BJ (cell line): Measurements from ENCODE around the gene DOCK10. TPM values are rescaled to one million over a fixed set of nuclear protein-coding genes. Genes with fewer than 3 reads are reported as not detected.

Source experiments
- CTCF ChIA-PET: fragments of 350-600 bp; formaldehyde crosslinking; extraction: SDS; loops from one replicate; lab custom pipeline; 2021; ENCODE audit warnings: antibody characterized with exemption, inconsistent platforms; lab: Yijun Ruan, JAX
- POLR2A ChIA-PET: fragments of 300-600 bp; sonication (Branson Sonifier 250); formaldehyde crosslinking; extraction: SDS; loops from one replicate; lab custom pipeline; 2021; ENCODE audit warnings: antibody characterized with exemption; lab: Charles Lee
- DNase-seq: peaks from one replicate; pipeline ENCODE4 v3.0.0-alpha.2; 2011; ENCODE audit warnings: low read depth
- H3K27me3 ChIP-seq: 2 replicates; pipeline ENCODE4 v1.6.0; 2011; ENCODE audit warnings: low read length; ENCODE audit not compliant: control insufficient read depth, insufficient read depth
- H3K36me3 ChIP-seq: 2 replicates; pipeline ENCODE4 v1.5.1; 2011; ENCODE audit warnings: low read length; ENCODE audit not compliant: control insufficient read depth, insufficient read depth
- H3K4me3 ChIP-seq: 2 replicates; pipeline ENCODE4 v1.5.1; 2011; ENCODE audit warnings: low read depth, mild to moderate bottlenecking, control low read depth, low read length
- polyA plus RNA-seq: library from polyadenylated mRNA; depleted of rRNA; stranded (reverse); fragments of >200 nt; gene quantifications from 2 replicates; pipeline ENCODE4 v1.2.3, GENCODE V29; 2011
- TF ChIP-seq, protein P1 (sequence below): IDR thresholded peaks from 2 replicates; pipeline ENCODE4 v1.5.1; 2011; ENCODE audit warnings: low read depth, mild to moderate bottlenecking, control low read depth, inconsistent platforms, low read length, moderate library complexity; ENCODE audit not compliant: insufficient read depth

DOCK10 gene
- polyA plus RNA-seq, 1 experiment: 62.7 TPM

DNA sequence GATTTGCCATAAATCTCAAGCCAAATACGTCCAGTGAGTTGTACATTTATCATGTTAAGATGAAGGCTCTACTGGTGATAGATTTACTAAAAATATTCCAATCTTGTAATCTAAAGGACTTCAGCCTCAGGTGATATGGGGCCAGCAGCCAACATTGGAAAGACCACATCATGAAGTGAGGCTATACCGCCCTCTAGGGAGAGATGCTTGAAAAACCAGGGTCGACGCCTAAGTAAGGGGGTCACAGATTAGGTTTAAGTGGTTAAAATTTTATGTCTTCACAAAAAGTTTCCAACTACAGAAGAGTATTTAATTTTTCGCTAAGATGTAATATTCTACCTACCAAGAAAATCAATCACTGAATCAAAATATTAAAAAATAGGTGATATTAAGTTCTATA, 33.3 kb downstream of the DOCK10 start:
- DNase-seq: no peak
- Histone ChIP-seq H3K36me3 (no peaks in the 10 kb centered on the region), H3K4me3 (no peak overlapping the region), H3K27me3 (no peaks in the 10 kb centered on the region)
- ChIA-PET CTCF (interaction anchor here (0.7 kb wide), 1 partner anchor 33 kb away, joined by 3 read pairs; no protein-coding TSS in a partner anchor), POLR2A (no interaction called here)
- TF ChIP-seq, protein P1, sequence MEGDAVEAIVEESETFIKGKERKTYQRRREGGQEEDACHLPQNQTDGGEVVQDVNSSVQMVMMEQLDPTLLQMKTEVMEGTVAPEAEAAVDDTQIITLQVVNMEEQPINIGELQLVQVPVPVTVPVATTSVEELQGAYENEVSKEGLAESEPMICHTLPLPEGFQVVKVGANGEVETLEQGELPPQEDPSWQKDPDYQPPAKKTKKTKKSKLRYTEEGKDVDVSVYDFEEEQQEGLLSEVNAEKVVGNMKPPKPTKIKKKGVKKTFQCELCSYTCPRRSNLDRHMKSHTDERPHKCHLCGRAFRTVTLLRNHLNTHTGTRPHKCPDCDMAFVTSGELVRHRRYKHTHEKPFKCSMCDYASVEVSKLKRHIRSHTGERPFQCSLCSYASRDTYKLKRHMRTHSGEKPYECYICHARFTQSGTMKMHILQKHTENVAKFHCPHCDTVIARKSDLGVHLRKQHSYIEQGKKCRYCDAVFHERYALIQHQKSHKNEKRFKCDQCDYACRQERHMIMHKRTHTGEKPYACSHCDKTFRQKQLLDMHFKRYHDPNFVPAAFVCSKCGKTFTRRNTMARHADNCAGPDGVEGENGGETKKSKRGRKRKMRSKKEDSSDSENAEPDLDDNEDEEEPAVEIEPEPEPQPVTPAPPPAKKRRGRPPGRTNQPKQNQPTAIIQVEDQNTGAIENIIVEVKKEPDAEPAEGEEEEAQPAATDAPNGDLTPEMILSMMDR: peak; percentile 29; the same call in 1 of the 2 replicates

DNA sequence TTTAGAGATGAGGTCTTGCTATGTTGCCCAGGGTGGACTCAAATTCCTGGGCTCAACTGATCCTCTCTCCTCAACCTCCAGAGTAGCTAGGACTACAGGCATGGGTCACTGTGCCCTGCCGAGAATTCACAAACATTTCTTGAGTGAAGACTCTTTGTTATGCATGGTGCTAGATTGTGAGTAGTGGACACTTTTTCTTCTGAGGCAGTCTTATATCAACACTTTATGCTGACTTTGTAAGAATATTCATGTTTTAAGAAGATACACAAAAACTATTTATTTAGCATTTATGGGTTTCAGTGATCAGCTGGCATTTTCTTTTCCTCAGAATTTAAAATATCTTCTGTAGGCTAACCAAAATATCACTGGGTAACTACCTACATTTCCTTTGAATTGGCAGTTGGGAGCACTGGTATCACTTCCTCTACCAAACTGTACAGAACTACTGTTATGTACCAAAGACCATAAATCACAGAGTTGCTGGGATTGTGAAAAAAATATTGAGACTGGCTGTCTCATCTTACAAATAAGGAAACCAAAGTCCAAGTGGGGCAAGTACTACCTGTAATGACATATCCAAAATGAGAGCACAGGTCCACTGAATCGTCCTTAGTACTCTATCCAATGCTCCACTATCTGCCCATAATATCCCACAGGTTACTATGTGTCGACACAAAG, 34.0 kb downstream of the DOCK10 start:
- Histone ChIP-seq H3K27me3 (no peaks in the 10 kb centered on the region), H3K4me3 (no peak overlapping the region), H3K36me3 (no peaks in the 10 kb centered on the region)
- TF ChIP-seq, protein P1: no peak
- POLR2A ChIA-PET: no interaction called here
- no peak for DNase-seq
- CTCF ChIA-PET: no interaction called here

GRCh38 chr2:225006730-225007129, 35.5 kb downstream of the DOCK10 start:
- CTCF ChIA-PET: interaction anchor here (1.0 kb wide), 1 partner anchor 70 kb away, joined by 3 read pairs; no protein-coding TSS in a partner anchor
- no peak for DNase-seq
- POLR2A ChIA-PET: no interaction called here
- TF ChIP-seq, protein P1: no peak
- Histone ChIP-seq H3K27me3 (no peaks in the 10 kb centered on the region), H3K4me3 (no peak overlapping the region), H3K36me3 (no peaks in the 10 kb centered on the region)

DNA sequence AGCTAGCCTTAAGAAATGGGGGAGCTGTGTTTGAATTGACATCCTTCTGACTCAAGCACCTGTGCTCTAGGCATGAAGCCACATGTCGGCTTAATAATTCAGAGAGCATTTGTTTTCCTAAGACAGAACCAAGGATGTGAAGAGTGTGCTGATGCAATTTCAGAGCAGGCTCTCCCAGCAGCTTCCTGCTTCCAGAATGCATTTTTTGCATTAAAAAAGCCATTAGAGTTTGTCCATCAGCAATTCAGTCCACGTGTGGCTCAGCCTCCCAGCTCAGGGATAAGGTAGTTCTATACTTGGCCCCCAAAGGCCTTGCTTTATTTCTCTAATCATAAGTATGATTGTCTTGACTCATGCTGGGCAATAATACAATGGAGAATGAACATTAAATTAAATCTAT, 37.7 kb downstream of the DOCK10 start:
- ChIA-PET CTCF (interaction anchor here (1.3 kb wide), 1 partner anchor 113 kb away, joined by 4 read pairs; no protein-coding TSS in a partner anchor), POLR2A (no interaction called here)
- TF ChIP-seq, protein P1: no peak
- Histone ChIP-seq H3K27me3 (no peaks in the 10 kb centered on the region), H3K4me3 (no peak overlapping the region), H3K36me3 (no peaks in the 10 kb centered on the region)
- DNase-seq: no peak

DNA sequence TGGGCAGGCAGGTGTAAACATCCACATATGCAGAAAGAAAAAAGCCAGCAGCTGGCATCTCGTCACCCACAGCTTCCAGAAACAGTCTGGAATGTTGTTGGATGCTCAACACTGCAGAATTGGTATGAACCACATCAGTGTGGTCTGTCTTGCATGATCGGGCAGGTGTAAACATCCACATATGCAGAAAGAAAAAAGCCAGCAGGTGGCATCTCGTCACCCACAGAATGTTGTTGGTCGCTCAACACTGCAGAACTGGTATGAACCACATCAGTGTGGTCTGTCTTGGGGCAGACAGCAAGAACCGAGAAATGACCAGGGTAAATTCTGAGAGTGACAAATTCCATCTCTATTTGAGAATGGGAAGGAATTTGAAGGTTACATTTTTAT, 39.6 kb downstream of the DOCK10 start:
- no peak overlapping the region for H3K4me3 ChIP-seq
- H3K27me3 ChIP-seq: no peaks in the 10 kb centered on the region
- no peaks in the 10 kb centered on the region for H3K36me3 ChIP-seq
- no peak for DNase-seq
- CTCF ChIA-PET: interaction anchor here (0.6 to 2.7 kb wide), 13 partner anchors 10 to 621 kb away, joined by 3 to 19 read pairs (median 3); no protein-coding TSS in a partner anchor
- POLR2A ChIA-PET: interaction anchor here (0.6 kb wide), 1 partner anchor 214 kb away, joined by 3 read pairs; no protein-coding TSS in a partner anchor
- TF ChIP-seq, protein P1: no peak
